ENCODE measurements around the gene SIRPB2. TPM values are rescaled to one million over a fixed set of nuclear protein-coding genes. Genes with fewer than 3 reads are reported as not detected.

SIRPB2 gene
- total RNA-seq, 1 donor from 2014 or later: not detected

GRCh38 chr20:1473246-1474220 lies 17.7 kb downstream of the SIRPB2 start:
- Histone ChIP-seq H3K4me3 (ENCODE audit: low read depth, low read length) (no peak overlapping the region), H3K27me3 (ENCODE audit: control insufficient read depth, insufficient read depth, low read length) (no peaks in the 10 kb centered on the region), H3K36me3 (ENCODE audit: control insufficient read depth, insufficient read depth, low read length) (no peaks in the 10 kb centered on the region)
- no peak for TF ChIP-seq CTCF (IDR thresholded peaks at IDR 0.05; ENCODE audit: insufficient read depth, low read length, poor library complexity, severe bottlenecking)
- no peak for DNase-seq (ENCODE audit: low read depth)

GRCh38 chr20:1472556-1473245 lies 18.5 kb downstream of the SIRPB2 start:
- no peaks in the 10 kb centered on the region for H3K27me3 ChIP-seq (ENCODE audit: control insufficient read depth, insufficient read depth, low read length)
- no peaks in the 10 kb centered on the region for H3K36me3 ChIP-seq (ENCODE audit: control insufficient read depth, insufficient read depth, low read length)
- no peak overlapping the region for H3K4me3 ChIP-seq (ENCODE audit: low read depth, low read length)
- no peak for DNase-seq (ENCODE audit: low read depth)
- TF ChIP-seq CTCF (IDR thresholded peaks at IDR 0.05; ENCODE audit: insufficient read depth, low read length, poor library complexity, severe bottlenecking): no peak

- no peak for TF ChIP-seq CTCF (IDR thresholded peaks at IDR 0.05; ENCODE audit: insufficient read depth, low read length, poor library complexity, severe bottlenecking)
Measured at GRCh38 chr20:1471242-1471641, 20.0 kb downstream of the SIRPB2 start.

GRCh38 chr20:1469925-1470571 lies 21.2 kb downstream of the SIRPB2 start:
- Histone ChIP-seq H3K4me3 (ENCODE audit: low read depth, low read length) (no peak overlapping the region), H3K36me3 (ENCODE audit: control insufficient read depth, insufficient read depth, low read length) (no peaks in the 10 kb centered on the region), H3K27me3 (ENCODE audit: control insufficient read depth, insufficient read depth, low read length) (no peaks in the 10 kb centered on the region)
- peak; percentile 84 for TF ChIP-seq CTCF (IDR thresholded peaks at IDR 0.05; ENCODE audit: insufficient read depth, low read length, poor library complexity, severe bottlenecking)
- DNase-seq (ENCODE audit: low read depth): peak; percentile 99

More at GRCh38 chr20:1471242-1471641, 20.0 kb downstream of the SIRPB2 start:
- H3K4me3 ChIP-seq (ENCODE audit: low read depth, low read length): no peak overlapping the region
- no peak for DNase-seq (ENCODE audit: low read depth)
- no peaks in the 10 kb centered on the region for H3K27me3 ChIP-seq (ENCODE audit: control insufficient read depth, insufficient read depth, low read length)
- no peaks in the 10 kb centered on the region for H3K36me3 ChIP-seq (ENCODE audit: control insufficient read depth, insufficient read depth, low read length)

GRCh38 chr20:1469306-1469905 lies 21.8 kb downstream of the SIRPB2 start:
- no peak for DNase-seq (ENCODE audit: low read depth)
- Histone ChIP-seq H3K36me3 (ENCODE audit: control insufficient read depth, insufficient read depth, low read length) (no peaks in the 10 kb centered on the region), H3K4me3 (ENCODE audit: low read depth, low read length) (no peak overlapping the region), H3K27me3 (ENCODE audit: control insufficient read depth, insufficient read depth, low read length) (no peaks in the 10 kb centered on the region)
- no peak for TF ChIP-seq CTCF (IDR thresholded peaks at IDR 0.05; ENCODE audit: insufficient read depth, low read length, poor library complexity, severe bottlenecking)
